Fibroblast of villous mesenchyme (primary cell): ENCODE results near the gene C19orf25. TPM values are rescaled to one million over a fixed set of nuclear protein-coding genes. Genes with fewer than 3 reads are reported as not detected.

Source experiments
- DNase-seq: peaks from one replicate; pipeline ENCODE4 v3.0.0-alpha.2; 2010; ENCODE audit warnings: low read depth
- H3K4me3 ChIP-seq: 2 replicates; pipeline ENCODE4 v1.5.1; 2011; ENCODE audit warnings: low read depth, mild to moderate bottlenecking, low read length
- total RNA-seq: library from RNA; depleted of rRNA; stranded (reverse); fragments of >200 nt; gene quantifications from 2 replicates; pipeline ENCODE4 v1.2.3, GENCODE V29; 2012
- TF ChIP-seq, protein P1 (sequence below): IDR thresholded peaks from 2 replicates; pipeline ENCODE4 v1.5.1; 2012; ENCODE audit warnings: low read depth, mild to moderate bottlenecking, low read length; ENCODE audit not compliant: insufficient read depth

C19orf25 gene
- total RNA-seq, 1 donor = 32.8 TPM

DNA sequence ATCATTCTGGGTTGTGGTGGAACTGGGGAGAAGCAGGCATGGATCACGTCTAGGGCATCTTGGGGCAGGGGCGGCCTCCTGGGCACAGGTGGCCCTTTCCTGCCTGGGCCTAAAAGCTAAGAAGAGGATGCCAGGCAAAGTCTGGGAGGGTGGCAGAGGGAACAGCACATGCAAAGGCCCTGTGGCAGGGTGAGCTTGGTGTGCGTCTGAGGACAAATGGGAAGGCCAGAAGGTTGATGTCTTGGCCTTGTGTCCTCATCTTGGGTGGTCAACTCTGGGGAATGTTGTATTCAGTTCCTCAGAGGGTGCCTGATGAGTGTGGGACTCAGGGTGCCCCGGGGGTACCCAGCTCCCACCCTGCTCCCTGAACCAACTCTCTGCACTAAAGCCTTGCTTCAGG is 39.5 kb upstream of the C19orf25 start:
- TF ChIP-seq, protein P1, sequence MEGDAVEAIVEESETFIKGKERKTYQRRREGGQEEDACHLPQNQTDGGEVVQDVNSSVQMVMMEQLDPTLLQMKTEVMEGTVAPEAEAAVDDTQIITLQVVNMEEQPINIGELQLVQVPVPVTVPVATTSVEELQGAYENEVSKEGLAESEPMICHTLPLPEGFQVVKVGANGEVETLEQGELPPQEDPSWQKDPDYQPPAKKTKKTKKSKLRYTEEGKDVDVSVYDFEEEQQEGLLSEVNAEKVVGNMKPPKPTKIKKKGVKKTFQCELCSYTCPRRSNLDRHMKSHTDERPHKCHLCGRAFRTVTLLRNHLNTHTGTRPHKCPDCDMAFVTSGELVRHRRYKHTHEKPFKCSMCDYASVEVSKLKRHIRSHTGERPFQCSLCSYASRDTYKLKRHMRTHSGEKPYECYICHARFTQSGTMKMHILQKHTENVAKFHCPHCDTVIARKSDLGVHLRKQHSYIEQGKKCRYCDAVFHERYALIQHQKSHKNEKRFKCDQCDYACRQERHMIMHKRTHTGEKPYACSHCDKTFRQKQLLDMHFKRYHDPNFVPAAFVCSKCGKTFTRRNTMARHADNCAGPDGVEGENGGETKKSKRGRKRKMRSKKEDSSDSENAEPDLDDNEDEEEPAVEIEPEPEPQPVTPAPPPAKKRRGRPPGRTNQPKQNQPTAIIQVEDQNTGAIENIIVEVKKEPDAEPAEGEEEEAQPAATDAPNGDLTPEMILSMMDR = no peak
- no peak for DNase-seq
- no peak overlapping the region for H3K4me3 ChIP-seq

DNA sequence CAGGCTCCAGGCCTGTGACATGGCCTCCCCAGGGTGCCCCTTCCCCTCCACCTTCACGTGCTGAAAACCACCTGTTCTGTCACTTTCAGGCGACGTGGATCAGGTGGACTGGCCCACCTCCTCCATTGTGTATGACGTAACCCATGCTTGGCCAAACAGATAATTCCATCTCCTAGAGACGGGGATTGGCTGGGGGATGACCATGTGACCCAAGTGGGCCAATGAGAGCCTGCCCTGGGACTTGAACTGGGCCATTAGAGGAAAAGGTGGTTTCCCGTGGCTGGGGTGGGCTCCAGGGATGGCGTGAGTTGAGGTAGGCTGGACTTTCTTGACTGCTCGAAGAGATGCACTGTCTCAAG is 37.4 kb upstream of the C19orf25 start:
- DNase-seq = no peak
- TF ChIP-seq, protein P1 = no peak
- H3K4me3 ChIP-seq = no peak overlapping the region

DNA sequence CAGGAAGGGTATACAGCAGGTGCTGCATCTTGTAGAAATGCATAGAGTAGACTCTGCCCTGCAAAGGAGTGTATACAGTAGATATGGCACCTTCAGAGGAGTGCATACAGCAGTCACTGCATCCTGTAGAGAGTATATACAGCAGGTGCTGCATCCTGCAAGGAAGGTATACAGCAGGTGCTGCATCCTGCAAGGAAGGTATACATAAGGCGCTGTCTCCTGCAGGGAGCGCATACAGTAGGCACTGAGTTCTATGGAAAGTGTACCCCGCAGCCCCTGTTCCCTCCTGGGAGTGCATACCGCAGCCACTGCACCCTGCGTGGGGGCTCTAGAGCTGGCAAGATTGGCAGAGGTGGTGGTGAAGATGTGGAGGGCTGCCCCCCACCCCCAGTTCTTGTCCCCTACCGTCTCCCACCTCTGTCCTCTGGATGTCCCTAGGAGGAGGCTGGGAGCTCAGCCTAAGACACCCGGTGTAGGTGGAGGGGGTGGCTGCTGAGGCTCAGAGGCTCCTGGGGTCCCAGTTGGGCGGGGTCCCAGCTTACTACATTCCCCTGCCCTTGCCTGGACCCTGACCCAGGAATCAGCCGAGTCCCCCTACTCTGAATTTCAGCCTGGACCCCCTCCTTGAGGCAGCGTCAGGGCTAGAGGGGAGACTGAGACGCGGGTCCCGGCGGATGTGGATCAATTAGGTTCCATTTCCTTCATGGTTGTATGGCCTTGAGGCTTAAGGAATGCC is 36.1 kb upstream of the C19orf25 start:
- H3K4me3 ChIP-seq = no peak overlapping the region
- TF ChIP-seq, protein P1 = no peak
- no peak for DNase-seq

DNA sequence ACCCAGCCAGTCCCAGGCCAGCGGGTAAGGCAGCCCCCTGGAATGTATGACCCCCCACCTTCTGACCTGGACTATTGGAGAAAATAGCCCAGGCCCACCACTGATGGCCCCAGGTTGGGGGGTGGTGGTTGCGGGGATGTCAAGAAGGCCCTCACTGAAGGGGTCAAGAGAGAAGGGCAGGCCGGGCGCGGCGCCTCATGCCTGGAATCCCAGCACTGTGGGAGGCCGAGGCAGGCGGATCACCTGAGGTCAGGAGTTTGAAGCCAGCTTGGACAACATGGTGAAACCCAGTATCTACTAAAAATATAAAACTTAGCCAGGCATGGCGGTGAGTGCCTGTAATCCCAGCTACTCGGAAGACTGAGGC is 35.3 kb upstream of the C19orf25 start:
- H3K4me3 ChIP-seq = no peak overlapping the region
- TF ChIP-seq, protein P1 = no peak
- DNase-seq = no peak

DNA sequence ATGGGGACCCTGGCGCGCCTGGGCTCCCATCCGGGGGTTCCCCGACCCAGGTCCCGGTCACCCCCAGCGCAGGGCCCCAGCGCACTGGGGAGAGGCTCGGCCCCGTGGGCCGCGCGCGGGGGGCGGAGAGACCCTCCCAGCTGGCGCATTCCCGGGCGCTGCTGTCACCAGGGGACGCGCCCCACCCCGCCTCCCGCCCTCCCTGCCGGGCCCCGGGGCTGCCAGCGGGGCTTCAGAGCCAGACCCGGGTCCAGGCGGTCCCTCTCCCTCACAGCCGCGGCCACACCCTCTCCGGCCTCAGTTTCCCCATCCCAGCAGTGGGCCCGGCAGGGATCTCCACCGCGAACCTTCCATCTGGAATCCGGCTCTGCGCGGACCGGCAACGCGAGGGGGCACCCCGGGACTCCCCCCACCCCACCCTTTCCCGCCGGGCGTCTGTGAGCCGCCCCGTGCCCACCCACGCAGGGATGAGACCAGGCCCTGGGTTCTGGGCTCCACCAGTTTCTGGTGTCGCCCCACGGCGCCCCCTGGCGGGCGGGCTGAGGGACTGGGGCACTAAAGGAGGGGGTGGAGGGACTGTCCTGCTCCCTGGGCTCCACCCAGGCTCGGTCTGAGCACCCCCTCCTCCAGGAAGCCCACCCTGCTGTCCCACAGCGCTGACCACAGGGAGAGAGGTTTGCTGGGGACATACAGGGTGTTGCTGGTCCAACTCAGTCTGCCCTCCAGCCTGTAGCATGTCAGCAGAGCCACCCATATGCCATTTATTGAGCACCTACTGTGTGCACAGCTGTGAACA is 34.7 kb upstream of the C19orf25 start:
- TF ChIP-seq, protein P1 = peak; percentile 68
- H3K4me3 ChIP-seq = peak overlapping the region; percentile 89
- DNase-seq = peak; percentile 59

DNA sequence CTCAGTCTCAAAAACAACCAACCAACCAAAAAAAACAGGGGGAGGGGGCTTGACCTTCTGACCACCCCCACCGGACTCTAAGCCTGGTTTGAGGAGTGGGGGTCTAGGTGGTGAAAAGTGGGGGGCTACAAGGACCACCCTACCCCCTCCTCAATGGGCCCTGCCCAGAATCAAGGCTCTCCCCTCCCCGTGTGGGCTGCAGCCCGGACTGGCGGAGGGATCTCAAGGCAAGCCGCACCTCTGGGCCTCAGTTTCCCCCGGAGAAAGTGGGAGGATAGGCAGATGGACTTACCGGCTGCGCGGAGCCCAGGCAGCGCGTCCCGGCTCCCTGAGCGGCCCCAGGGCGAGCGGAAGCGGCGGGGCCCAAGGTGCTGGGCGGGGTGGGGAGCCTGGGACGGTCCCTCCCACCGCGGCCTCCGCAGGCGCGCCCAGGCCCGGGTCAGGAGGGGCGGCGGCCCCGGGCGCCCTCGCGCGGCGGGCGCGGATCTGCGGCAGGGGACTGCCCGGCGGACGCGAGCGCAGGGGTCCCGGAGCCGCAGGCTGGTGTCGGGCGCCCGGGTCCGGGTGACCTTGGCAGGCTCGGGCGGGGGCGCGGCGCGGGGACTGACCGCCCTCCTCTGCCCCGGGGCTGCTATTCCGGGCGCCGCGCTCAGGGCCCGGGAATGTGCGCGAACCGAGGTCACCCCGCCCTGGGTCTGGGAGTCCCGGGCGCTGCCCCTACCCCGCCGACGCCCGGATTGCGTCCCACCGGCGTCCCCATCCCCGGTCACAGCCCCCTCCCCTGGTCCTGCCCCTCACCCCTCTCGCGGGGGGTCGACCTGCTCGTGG is 33.9 kb upstream of the C19orf25 start, which contains the start of gene ADAMTSL5:
TSS of gene ADAMTSL5 (minus strand) at position 349 of the 828 bp plus-strand sequence. CDS start 2,076 bp downstream, outside the sequence.
- DNase-seq = peak; percentile 71
- peak within 1 kb of the TSS; percentile 89 for H3K4me3 ChIP-seq
- TF ChIP-seq, protein P1 = no peak
